HepG2 (cell line): ENCODE measurements around the gene CDCA4. TPM values are rescaled to one million over a fixed set of nuclear protein-coding genes. Genes with fewer than 3 reads are reported as not detected.
A peak's percentile ranks its signal among the peaks of the same experiment; 100 is the strongest.

Source experiments
- ATM ChIP-seq: fragments of 450-650 bp; IDR thresholded peaks from 2 replicates; pipeline ENCODE4 v1.7.1; 2017; ENCODE audit warnings: mild to moderate bottlenecking, borderline replicate concordance
- CAMTA2 ChIP-seq: sonication (generic); formaldehyde crosslinking; IDR thresholded peaks from 2 replicates; pipeline ENCODE4 v1.4.0; 2020; ENCODE audit warnings: mild to moderate bottlenecking, missing genetic modification reagents, borderline replicate concordance
- DR1 ChIP-seq: sonication (generic); formaldehyde crosslinking; IDR thresholded peaks from 2 replicates; pipeline ENCODE4 v1.8.0; 2021; ENCODE audit warnings: mild to moderate bottlenecking, missing genetic modification reagents, inconsistent platforms
- FOXA1 ChIP-seq, 2 experiments: fragments of 450-650 bp in 1 of 2; sonication (generic) in 1 of 2; formaldehyde crosslinking in 1 of 2; IDR thresholded peaks; 2 replicates each; pipeline versions ENCODE4 v1.4.0 to v1.6.1; 2016 to 2020; ENCODE audit warnings: missing genetic modification reagents in 1 of 2
- GPBP1L1 ChIP-seq: sonication (generic); formaldehyde crosslinking; IDR thresholded peaks from 2 replicates; pipeline ENCODE4 v1.5.0; 2020; ENCODE audit warnings: mild to moderate bottlenecking, missing genetic modification reagents
- HOXA5 ChIP-seq: sonication (generic); formaldehyde crosslinking; IDR thresholded peaks from 2 replicates; pipeline ENCODE4 v1.4.0; 2020; ENCODE audit warnings: missing genetic modification reagents
- KAT8 ChIP-seq: IDR thresholded peaks from 2 replicates; pipeline ENCODE4 v1.6.1; 2016; ENCODE audit warnings: missing genetic modification reagents, missing compliant biosample characterization
- MZF1 ChIP-seq: sonication (generic); formaldehyde crosslinking; IDR thresholded peaks from 2 replicates; pipeline ENCODE4 v1.8.1; 2023; ENCODE audit warnings: mild to moderate bottlenecking, missing genetic modification reagents, borderline replicate concordance
- POLR2AphosphoS5 ChIP-seq: IDR thresholded peaks from 2 replicates; pipeline ENCODE4 v1.6.1; 2012; ENCODE audit warnings: low read depth, low read length
- RFX1 ChIP-seq: fragments of 450-650 bp; IDR thresholded peaks from 2 replicates; pipeline ENCODE4 v1.6.1; 2017
- RNF2 ChIP-seq: fragments of 450-650 bp; conservative IDR thresholded peaks from 2 replicates; pipeline ENCODE4 v1.6.1; 2016; ENCODE audit warnings: low read depth
- TFAP4 ChIP-seq: sonication (generic); IDR thresholded peaks from 2 replicates; pipeline ENCODE4 v1.6.1; 2016; ENCODE audit warnings: low read depth, borderline replicate concordance
- WIZ ChIP-seq: sonication (generic); formaldehyde crosslinking; IDR thresholded peaks from 2 replicates; pipeline ENCODE4 v1.5.1; 2020; ENCODE audit warnings: mild to moderate bottlenecking, missing genetic modification reagents
- ZBTB7B ChIP-seq: sonication (generic); formaldehyde crosslinking; IDR thresholded peaks from 2 replicates; pipeline ENCODE4 v1.4.0; 2020; ENCODE audit warnings: missing genetic modification reagents
- ZNF10 ChIP-seq: sonication (generic); formaldehyde crosslinking; IDR thresholded peaks from 2 replicates; pipeline ENCODE4 v1.4.0; 2020; ENCODE audit warnings: mild to moderate bottlenecking, low read depth, missing genetic modification reagents, borderline replicate concordance
- ZNF337 ChIP-seq: sonication (generic); formaldehyde crosslinking; IDR thresholded peaks from 2 replicates; pipeline ENCODE4 v1.5.1; 2020; ENCODE audit warnings: missing genetic modification reagents, low read depth, mild to moderate bottlenecking, borderline replicate concordance
- ZNF354B ChIP-seq: sonication (generic); formaldehyde crosslinking; IDR thresholded peaks from 2 replicates; pipeline ENCODE4 v1.8.0; 2022; ENCODE audit warnings: mild to moderate bottlenecking, missing genetic modification reagents
- ZNF367 ChIP-seq: sonication (generic); formaldehyde crosslinking; IDR thresholded peaks from 2 replicates; pipeline ENCODE4 v1.4.0; 2020; ENCODE audit warnings: missing genetic modification reagents, borderline replicate concordance
- ZNF816 ChIP-seq: sonication (generic); formaldehyde crosslinking; IDR thresholded peaks from 2 replicates; pipeline ENCODE4 v1.8.0; 2022; ENCODE audit warnings: missing genetic modification reagents, mild to moderate bottlenecking, borderline replicate concordance
- ZNF841 ChIP-seq: sonication (generic); formaldehyde crosslinking; IDR thresholded peaks from 2 replicates; pipeline ENCODE4 v1.8.1; 2023; ENCODE audit warnings: missing genetic modification reagents, borderline replicate concordance
- polyA plus RNA-seq, 8 experiments: library from polyadenylated mRNA; depleted of rRNA in 3 of 8; stranded (reverse) in 7 of 8; unstranded in 1 of 8; fragments of >200 nt; fragmentation: Illumina TruSeq in 4 of 8; extraction: Trizol in 4 of 8; gene quantifications; 2 replicates each; pipeline versions ENCODE4 v1.2.1 to v1.2.3, GENCODE V29; 2011 to 2016; ENCODE audit warnings: low read depth in 4 of 8, missing spikeins in 1 of 8, mixed read lengths in 1 of 8; ENCODE audit not compliant: insufficient read depth in 1 of 8
- total RNA-seq, 5 experiments: library from RNA; depleted of rRNA; stranded (reverse); fragments of >200 nt; fragmentation: Illumina TruSeq; extraction: Trizol; gene quantifications; 2 replicates each; pipeline ENCODE4 v1.2.3, GENCODE V29; 2016; ENCODE audit warnings: low read depth in 1 of 5
- TF ChIP-seq, protein P1 (sequence below): sonication (generic); formaldehyde crosslinking; IDR thresholded peaks from 2 replicates; pipeline ENCODE4 v1.4.0; 2020; ENCODE audit warnings: mild to moderate bottlenecking, missing genetic modification reagents
- TF ChIP-seq, protein P2 (sequence below): sonication (generic); formaldehyde crosslinking; IDR thresholded peaks from 2 replicates; pipeline ENCODE4 v1.4.0; 2020; ENCODE audit warnings: missing genetic modification reagents, mild to moderate bottlenecking, borderline replicate concordance
- TF ChIP-seq, protein P3 (sequence below): sonication (generic); formaldehyde crosslinking; IDR thresholded peaks from 2 replicates; pipeline ENCODE4 v1.4.0; 2020; ENCODE audit warnings: missing genetic modification reagents

CDCA4 gene
- total and polyA plus RNA-seq, 2 of the 13 experiments (the other 11 are each of a cell fraction or from before 2014, with no cell fraction given) = 19.7 to 43.1 TPM

DNA sequence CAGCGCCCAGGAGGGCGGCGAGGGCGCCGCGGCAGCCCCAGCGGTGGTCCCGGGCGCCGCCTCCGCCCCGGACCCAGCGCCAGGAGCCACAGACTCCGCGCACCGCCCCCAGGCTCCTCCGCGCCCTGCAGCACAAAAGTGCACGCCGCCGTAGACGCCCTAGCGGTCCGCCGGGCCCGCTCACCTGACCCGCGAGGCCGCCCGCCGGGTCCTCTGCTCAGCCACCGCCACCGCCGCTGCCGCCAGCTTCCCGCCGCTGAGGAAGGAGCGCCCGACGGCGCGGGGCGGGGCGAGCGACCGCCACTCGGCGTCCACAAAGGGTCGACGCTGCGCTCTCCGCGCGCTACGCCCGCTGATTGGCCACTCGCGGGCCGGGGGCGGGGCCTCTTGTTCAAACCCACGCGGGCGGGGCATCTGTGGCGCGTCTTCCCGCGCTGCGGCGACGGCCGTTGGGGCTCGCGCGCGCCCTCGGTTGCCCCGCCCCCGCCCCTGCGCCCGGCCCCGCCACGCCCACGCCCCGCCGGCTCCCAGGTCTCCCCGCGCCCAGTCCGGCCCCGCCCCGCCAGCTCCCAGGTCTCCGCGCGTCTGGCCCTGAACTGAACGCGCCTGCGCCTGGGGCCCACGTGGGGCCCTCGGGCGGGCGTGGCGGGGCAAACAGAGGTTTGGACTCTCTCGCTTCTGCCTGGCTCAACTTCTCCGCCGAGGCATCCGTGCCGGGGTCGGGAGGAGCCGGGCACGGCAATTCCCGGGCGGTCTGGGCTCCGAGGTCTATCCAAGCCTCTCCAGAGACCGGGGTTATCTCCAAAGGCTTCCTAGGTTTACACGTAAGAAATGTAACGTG lies at the start of gene CDCA4 (continued):
- TF ChIP-seq WIZ (CRISPR knock-in tag) (no peak), ZNF10 (no peak), RNF2 (0 out of 2 replicates have a peak, but pooled peaks have one; percentile 45), MZF1 (CRISPR knock-in tag) (no peak), HOXA5 (0 out of 2 replicates have a peak, but pooled peaks have one; percentile 40), ZNF337 (CRISPR knock-in tag) (no peak), DR1 (CRISPR knock-in tag) (no peak; the same call in 1 of the 2 replicates), ZNF354B (CRISPR knock-in tag) (no peak), GPBP1L1 (no peak), POLR2AphosphoS5 (peak; percentile 72), ZNF816 (CRISPR knock-in tag) (peak; percentile 78; the same call in 1 of the 2 replicates), ZNF367 (CRISPR knock-in tag) (peak; percentile 3; the same call in 1 of the 2 replicates), ZNF841 (CRISPR knock-in tag) (no peak), CAMTA2 (CRISPR knock-in tag) (no peak), FOXA1 (IDR thresholded peaks at IDR 0.05) (no peak), FOXA1 (CRISPR knock-in tag; IDR thresholded peaks at IDR 0.05) (no peak), ATM (no peak), ZBTB7B (CRISPR knock-in tag) (0 out of 2 replicates have a peak, but pooled peaks have one; percentile 26), TFAP4 (no peak), RFX1 (no peak), KAT8 (CRISPR knock-in tag) (peak; percentile 57; the same call in 1 of the 2 replicates)
- TF ChIP-seq, protein P1, sequence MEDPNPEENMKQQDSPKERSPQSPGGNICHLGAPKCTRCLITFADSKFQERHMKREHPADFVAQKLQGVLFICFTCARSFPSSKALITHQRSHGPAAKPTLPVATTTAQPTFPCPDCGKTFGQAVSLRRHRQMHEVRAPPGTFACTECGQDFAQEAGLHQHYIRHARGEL (CRISPR knock-in tag) = no peak
- TF ChIP-seq, protein P2, sequence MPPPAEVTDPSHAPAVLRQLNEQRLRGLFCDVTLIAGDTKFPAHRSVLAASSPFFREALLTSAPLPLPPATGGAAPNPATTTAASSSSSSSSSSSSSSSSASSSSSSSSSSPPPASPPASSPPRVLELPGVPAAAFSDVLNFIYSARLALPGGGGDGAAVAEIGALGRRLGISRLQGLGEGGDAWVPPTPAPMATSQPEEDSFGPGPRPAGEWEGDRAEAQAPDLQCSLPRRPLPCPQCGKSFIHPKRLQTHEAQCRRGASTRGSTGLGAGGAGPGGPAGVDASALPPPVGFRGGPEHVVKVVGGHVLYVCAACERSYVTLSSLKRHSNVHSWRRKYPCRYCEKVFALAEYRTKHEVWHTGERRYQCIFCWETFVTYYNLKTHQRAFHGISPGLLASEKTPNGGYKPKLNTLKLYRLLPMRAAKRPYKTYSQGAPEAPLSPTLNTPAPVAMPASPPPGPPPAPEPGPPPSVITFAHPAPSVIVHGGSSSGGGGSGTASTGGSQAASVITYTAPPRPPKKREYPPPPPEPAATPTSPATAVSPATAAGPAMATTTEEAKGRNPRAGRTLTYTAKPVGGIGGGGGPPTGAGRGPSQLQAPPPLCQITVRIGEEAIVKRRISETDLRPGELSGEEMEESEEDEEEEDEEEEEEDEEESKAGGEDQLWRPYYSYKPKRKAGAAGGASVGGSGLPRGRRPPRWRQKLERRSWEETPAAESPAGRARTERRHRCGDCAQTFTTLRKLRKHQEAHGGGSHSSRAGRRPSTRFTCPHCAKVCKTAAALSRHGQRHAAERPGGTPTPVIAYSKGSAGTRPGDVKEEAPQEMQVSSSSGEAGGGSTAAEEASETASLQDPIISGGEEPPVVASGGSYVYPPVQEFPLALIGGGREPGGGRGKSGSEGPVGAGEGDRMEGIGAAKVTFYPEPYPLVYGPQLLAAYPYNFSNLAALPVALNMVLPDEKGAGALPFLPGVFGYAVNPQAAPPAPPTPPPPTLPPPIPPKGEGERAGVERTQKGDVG = no peak
- TF ChIP-seq, protein P3, sequence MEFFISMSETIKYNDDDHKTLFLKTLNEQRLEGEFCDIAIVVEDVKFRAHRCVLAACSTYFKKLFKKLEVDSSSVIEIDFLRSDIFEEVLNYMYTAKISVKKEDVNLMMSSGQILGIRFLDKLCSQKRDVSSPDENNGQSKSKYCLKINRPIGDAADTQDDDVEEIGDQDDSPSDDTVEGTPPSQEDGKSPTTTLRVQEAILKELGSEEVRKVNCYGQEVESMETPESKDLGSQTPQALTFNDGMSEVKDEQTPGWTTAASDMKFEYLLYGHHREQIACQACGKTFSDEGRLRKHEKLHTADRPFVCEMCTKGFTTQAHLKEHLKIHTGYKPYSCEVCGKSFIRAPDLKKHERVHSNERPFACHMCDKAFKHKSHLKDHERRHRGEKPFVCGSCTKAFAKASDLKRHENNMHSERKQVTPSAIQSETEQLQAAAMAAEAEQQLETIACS (CRISPR knock-in tag) = peak; percentile 53
